HCT116 (cell line): ENCODE results near the gene WDR45B. TPM values are rescaled to one million over a fixed set of nuclear protein-coding genes. Genes with fewer than 3 reads are reported as not detected.

Experiments used
- ATAC-seq: fragments of 200-7000 bp; cut with Tn5 transposase; 2 replicates; pipeline ENCODE4 v1.9.1; 2020; ENCODE audit warnings: mild to moderate bottlenecking, moderate library complexity
- BruUV-seq: library from RNA; stranded (reverse); fragments of 400-500 nt; replicated peaks from 2 replicates; lab custom pipeline; 2021; lab: Mats Ljungman, UMichigan
- CTCF ChIA-PET: fragments of 300-600 bp; sonication (Branson Sonifier 250); formaldehyde crosslinking; loops from one replicate; lab custom pipeline; 2021; ENCODE audit warnings: antibody characterized with exemption; lab: Charles Lee
- POLR2A ChIA-PET: fragments of 300-600, 350-600 bp; sonication (Branson Sonifier 250); formaldehyde crosslinking; loops from one replicate; lab custom pipeline; 2021; ENCODE audit warnings: antibody characterized with exemption; lab: Charles Lee
- RAD21 ChIA-PET, 2 experiments: fragments of 300-600 bp; sonication (Branson Sonifier 250); formaldehyde crosslinking; loops; one replicate each; lab custom pipeline; 2023; ENCODE audit warnings: low total read pairs in 2 of 2; ENCODE audit not compliant: uncharacterized antibody in 2 of 2, unreplicated experiment in 2 of 2, low non-redundant PET in 1 of 2; lab: Charles Lee
- DNase-seq: peaks from one replicate; pipeline ENCODE4 v3.0.0-alpha.2; 2010; ENCODE audit warnings: low read depth, low spot score
- H2AFZ ChIP-seq: fragments of 200-600 bp; shearing (Covaris generic), sonication (generic); 2 replicates; pipeline ENCODE4 v1.6.1; 2017; ENCODE audit warnings: low read depth, mixed run types, mixed read lengths, antibody characterized with exemption, low read length; ENCODE audit not compliant: poor library complexity, severe bottlenecking
- H3K27ac ChIP-seq: 2 replicates; pipeline ENCODE4 v1.5.1; 2012; ENCODE audit warnings: low read depth, low read length
- H3K27me3 ChIP-seq: fragments of 200-600 bp; sonication (generic); 2 replicates; pipeline ENCODE4 v1.6.1; 2016; ENCODE audit warnings: mixed run types, low read length, mixed read lengths; ENCODE audit not compliant: insufficient read depth
- H3K36me3 ChIP-seq, 2 experiments: fragments of 200-500 bp in 1 of 2; fragments of 200-600 bp in 1 of 2; sonication (Bioruptor generic) in 1 of 2; sonication (generic) in 1 of 2; 2 replicates each; pipeline versions ENCODE4 v1.5.1 to v1.6.1; 2014 to 2016; ENCODE audit warnings: low read length in 2 of 2, inconsistent platforms in 1 of 2, mixed read lengths in 1 of 2, mixed run types in 1 of 2; ENCODE audit not compliant: insufficient read depth in 2 of 2, control insufficient read depth in 1 of 2
- H3K4me1 ChIP-seq, 2 experiments: fragments of 200-600 bp in 1 of 2; sonication (generic) in 1 of 2; 2 replicates each; pipeline versions ENCODE4 v1.5.1 to v1.6.1; 2012 to 2017; ENCODE audit warnings: low read length in 2 of 2, inconsistent platforms in 1 of 2, mild to moderate bottlenecking in 1 of 2, mixed read lengths in 1 of 2, mixed run types in 1 of 2, moderate library complexity in 1 of 2; ENCODE audit not compliant: insufficient read depth in 2 of 2, control insufficient read depth in 1 of 2
- H3K4me2 ChIP-seq: fragments of 200-600 bp; sonication (generic); 2 replicates; pipeline ENCODE4 v1.6.1; 2017; ENCODE audit warnings: mixed run types, low read length, mixed read lengths
- H3K4me3 ChIP-seq, 2 experiments: fragments of 200-600 bp in 1 of 2; sonication (generic) in 1 of 2; replicated peaks in 1 of 2; 2 replicates each; pipeline ENCODE4 v1.5.1; 2011 to 2016; ENCODE audit warnings: low read length in 2 of 2, control low read depth in 1 of 2, low read depth in 1 of 2, mild to moderate bottlenecking in 1 of 2, mixed read lengths in 1 of 2, mixed run types in 1 of 2
- H3K79me2 ChIP-seq: fragments of 200-600 bp; sonication (generic); 2 replicates; pipeline ENCODE4 v1.6.1; 2017; ENCODE audit warnings: mild to moderate bottlenecking, mixed run types, low read length, moderate library complexity, mixed read lengths; ENCODE audit not compliant: insufficient read depth
- H3K9ac ChIP-seq: fragments of 200-600 bp; sonication (generic); 2 replicates; pipeline ENCODE4 v1.6.1; 2016; ENCODE audit warnings: low read length, mixed read lengths
- H3K9me2 ChIP-seq: fragments of 200-600 bp; sonication (generic), shearing (Covaris generic); 2 replicates; pipeline ENCODE4 v1.6.1; 2017; ENCODE audit warnings: mixed run types, mild to moderate bottlenecking, moderate library complexity; ENCODE audit not compliant: insufficient read depth
- H3K9me3 ChIP-seq, 2 experiments: fragments of 200-500 bp in 1 of 2; fragments of 200-600 bp in 1 of 2; sonication (Bioruptor generic) in 1 of 2; sonication (generic) in 1 of 2; 2 replicates each; pipeline ENCODE4 v1.6.1; 2014 to 2017; ENCODE audit warnings: low read length in 2 of 2, mixed read lengths in 2 of 2, inconsistent platforms in 1 of 2, low read depth in 1 of 2, mild to moderate bottlenecking in 1 of 2, mixed run types in 1 of 2, moderate library complexity in 1 of 2; ENCODE audit not compliant: control insufficient read depth in 1 of 2, insufficient read depth in 1 of 2
- H4K20me1 ChIP-seq: fragments of 200-600 bp; sonication (generic), shearing (Covaris generic); 2 replicates; pipeline ENCODE4 v1.6.1; 2017; ENCODE audit warnings: mixed run types, mild to moderate bottlenecking, moderate library complexity; ENCODE audit not compliant: insufficient read depth
- ATF3 ChIP-seq: IDR thresholded peaks from 2 replicates; pipeline ENCODE4 v1.6.1; 2012
- CBX3 ChIP-seq: IDR thresholded peaks from 2 replicates; pipeline ENCODE4 v1.6.1; 2012; ENCODE audit warnings: low read depth
- CEBPB ChIP-seq: IDR thresholded peaks from 2 replicates; pipeline ENCODE4 v1.6.1; 2012; ENCODE audit warnings: low read depth
- CTCF ChIP-seq, 3 experiments: fragments of 200-600 bp in 1 of 3; sonication (generic) in 1 of 3; IDR thresholded peaks in 2 of 3; conservative IDR thresholded peaks in 1 of 3; 2 replicates each; pipeline ENCODE4 v1.5.1; 2012 to 2017; ENCODE audit warnings: low read depth in 2 of 3, low read length in 2 of 3, antibody characterized with exemption in 1 of 3, borderline replicate concordance in 1 of 3, control low read depth in 1 of 3, mild to moderate bottlenecking in 1 of 3, mixed read lengths in 1 of 3, mixed run types in 1 of 3, moderate library complexity in 1 of 3; ENCODE audit not compliant: insufficient read depth in 1 of 3
- EGR1 ChIP-seq: IDR thresholded peaks from 2 replicates; pipeline ENCODE4 v1.6.1; 2012; ENCODE audit warnings: low read depth
- EZH2 ChIP-seq: fragments of 200-600 bp; sonication (generic); IDR thresholded peaks from 2 replicates; pipeline ENCODE4 v1.6.1; 2017; ENCODE audit warnings: antibody characterized with exemption, mixed run types
- EZH2phosphoT487 ChIP-seq: fragments of 200-600 bp; IDR thresholded peaks from 2 replicates; pipeline ENCODE4 v1.6.1; 2018; ENCODE audit warnings: antibody characterized with exemption, borderline replicate concordance
- FOSL1 ChIP-seq: IDR thresholded peaks from 2 replicates; pipeline ENCODE4 v1.6.1; 2012; ENCODE audit warnings: low read depth
- JUND ChIP-seq: IDR thresholded peaks from 2 replicates; pipeline ENCODE4 v1.6.1; 2012
- POLR2A ChIP-seq: IDR thresholded peaks from 2 replicates; pipeline ENCODE4 v1.7.0; 2011; ENCODE audit warnings: borderline replicate concordance; ENCODE audit not compliant: insufficient read depth, insufficient read length; ENCODE audit errors: extremely low read depth
- POLR2AphosphoS5 ChIP-seq: IDR thresholded peaks from 2 replicates; pipeline ENCODE4 v1.6.1; 2011; ENCODE audit warnings: mild to moderate bottlenecking, low read depth, low read length, moderate library complexity
- RAD21 ChIP-seq: IDR thresholded peaks from 2 replicates; pipeline ENCODE4 v1.6.1; 2012; ENCODE audit warnings: low read depth, mild to moderate bottlenecking
- SIN3A ChIP-seq: IDR thresholded peaks from 2 replicates; pipeline ENCODE4 v1.6.1; 2012; ENCODE audit warnings: low read depth
- SRF ChIP-seq: IDR thresholded peaks from 2 replicates; pipeline ENCODE4 v1.6.1; 2012; ENCODE audit warnings: low read depth
- TCF7L2 ChIP-seq: IDR thresholded peaks from 2 replicates; pipeline ENCODE4 v1.7.0; 2011; ENCODE audit warnings: borderline replicate concordance, inconsistent platforms; ENCODE audit not compliant: insufficient read depth, insufficient read length; ENCODE audit errors: extremely low read depth
- YY1 ChIP-seq: IDR thresholded peaks from 2 replicates; pipeline ENCODE4 v1.6.1; 2011; ENCODE audit warnings: low read length, low read depth, moderate library complexity, mild to moderate bottlenecking; ENCODE audit not compliant: insufficient replicate concordance; ENCODE audit errors: extremely low read depth
- intact Hi-C: fragments of 100-400 bp; cut with micrococcal nuclease; formaldehyde crosslinking; loops from 2 replicates; pipeline ENCODE4 v1.10.0; 2022
- total RNA-seq: library from RNA; stranded (reverse); gene quantifications from one replicate; pipeline ENCODE4 v1.2.1, GENCODE V29; 2021; ENCODE audit not compliant: unreplicated experiment

The WDR45B gene
- total RNA-seq, 1 experiment from 2014 or later = 117 TPM

- Histone ChIP-seq H3K9me3 (no peaks in the 10 kb centered on the region), H2AFZ (no peak overlapping the region), H3K9me2 (no peaks in the 10 kb centered on the region), H3K27me3 (no peaks in the 10 kb centered on the region), H4K20me1 (no peaks in the 10 kb centered on the region), H3K4me1 (peaks cover 0 to 8% of the 10 kb centered on the region in 2 experiments; a peak in 1 of 4 replicates), H3K27ac (no peak overlapping the region), H3K4me3 (no peak overlapping the region), H3K36me3 (no peaks in the 10 kb centered on the region), H3K79me2 (no peaks in the 10 kb centered on the region), H3K4me2 (no peak overlapping the region), H3K9ac (no peak overlapping the region)
- no TSS peak for BruUV-seq
- intact Hi-C loops = no loop called here
- ATAC-seq (no peak), DNase-seq (no peak)
- ChIA-PET RAD21 (no interaction called here), POLR2A (no interaction called here), CTCF (no interaction called here)
- no peak for TF ChIP-seq TCF7L2
- no peak for TF ChIP-seq SIN3A
Observed at GRCh38 chr17:82665891-82666290, 17.6 kb upstream of the WDR45B start.

- CTCF ChIA-PET = no interaction called here
Observed at GRCh38 chr17:82665217-82665616, 17.0 kb upstream of the WDR45B start.

More at GRCh38 chr17:82665217-82665616, 17.0 kb upstream of the WDR45B start:
- peaks cover 0 to under 1% of the 10 kb centered on the region in 2 experiments; a peak in 1 of 4 replicates for H3K9me3 ChIP-seq
- DNase-seq (no peak), ATAC-seq (no peak)
- H3K4me2 ChIP-seq = no peak overlapping the region
- H3K79me2 ChIP-seq = no peaks in the 10 kb centered on the region
- RAD21 ChIA-PET = no interaction called here
- H3K9ac ChIP-seq = no peak overlapping the region
- TF ChIP-seq EZH2 (no peak), CEBPB (no peak), CTCF (IDR thresholded peaks at IDR 0.05 in 2 of 3, conservative IDR thresholded peaks at IDR 0.05 in 1 of 3; ENCODE audit: borderline replicate concordance in 1 of 3, insufficient read depth in 1 of 3, low read depth in 2 of 3, low read length in 2 of 3) (no peak), YY1 (no peak), POLR2AphosphoS5 (no peak), EZH2phosphoT487 (no peak), POLR2A (no peak), CBX3 (no peak), EGR1 (no peak), ATF3 (no peak), JUND (no peak), FOSL1 (no peak), SRF (no peak), RAD21 (no peak)
- intact Hi-C loops = no loop called here
- no peak overlapping the region for H3K4me3 ChIP-seq
- peaks cover 0 to 8% of the 10 kb centered on the region in 2 experiments; a peak in 1 of 4 replicates for H3K4me1 ChIP-seq
- no TSS peak for BruUV-seq
- no peak overlapping the region for H3K27ac ChIP-seq
- H2AFZ ChIP-seq = no peak overlapping the region
- no peaks in the 10 kb centered on the region for H3K9me2 ChIP-seq
- POLR2A ChIA-PET = no interaction called here
- H3K27me3 ChIP-seq = no peaks in the 10 kb centered on the region
- no peaks in the 10 kb centered on the region for H4K20me1 ChIP-seq
- H3K36me3 ChIP-seq = no peaks in the 10 kb centered on the region
